GM21619 (cell line): ENCODE measurements around the gene MCM6.

Source experiments
- ATAC-seq: cut with Tn5 transposase; IDR thresholded peaks from one replicate; pipeline ENCODE4 v1.9.1; 2021; ENCODE audit not compliant: unreplicated experiment

The MCM6 gene

DNA sequence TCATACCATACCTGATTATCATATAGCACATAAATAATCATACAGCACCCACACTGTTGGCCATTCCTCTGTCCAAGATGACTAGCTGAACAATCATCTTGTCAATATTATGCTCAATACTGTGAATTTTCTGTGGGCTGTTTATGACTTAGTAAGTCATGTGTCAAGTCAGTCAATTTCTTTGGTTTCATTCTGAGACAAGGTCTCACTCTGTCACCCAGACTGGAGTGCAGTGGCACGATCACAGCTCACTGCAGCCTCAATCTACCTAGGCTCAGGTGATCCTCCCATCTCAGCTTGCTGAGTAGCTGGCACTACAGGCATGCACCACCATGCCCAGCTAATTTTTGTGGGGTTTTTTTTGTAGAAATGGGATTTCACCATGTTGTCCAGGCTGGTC is 5.7 kb downstream of the MCM6 start:
- ATAC-seq = peak; percentile 74

DNA sequence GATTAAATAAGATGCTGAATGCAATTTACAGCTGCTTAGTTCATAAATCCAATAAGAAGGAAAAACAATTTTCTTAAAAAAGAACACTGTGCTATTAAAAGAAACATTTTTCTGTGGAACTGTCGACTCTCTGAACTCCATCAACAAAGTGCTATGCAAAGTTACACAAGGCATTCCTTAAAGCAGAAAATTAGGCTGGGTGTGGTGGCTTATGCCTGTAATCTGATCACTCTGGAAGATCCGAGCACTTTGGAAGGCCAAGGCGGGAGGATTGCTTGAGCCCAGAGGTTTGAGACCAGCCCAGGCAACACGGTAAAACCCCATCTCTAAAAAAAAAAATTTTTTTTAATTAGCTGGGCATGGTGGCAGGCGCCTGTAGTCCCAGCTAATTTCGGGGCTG is 13.0 kb downstream of the MCM6 start:
- ATAC-seq = no peak

GRCh38 chr2:135862718-135863117 is 13.5 kb downstream of the MCM6 start:
- no peak for ATAC-seq

- ATAC-seq = no peak
These were observed 22.8 kb downstream of the MCM6 start for GRCh38 chr2:135853401-135853800.

- no peak for ATAC-seq
These were observed 24.4 kb downstream of the MCM6 start for GRCh38 chr2:135851858-135852257.

GRCh38 chr2:135850892-135851668 is 25.2 kb downstream of the MCM6 start:
- no peak for ATAC-seq

GRCh38 chr2:135849087-135849486 is 27.2 kb downstream of the MCM6 start:
- no peak for ATAC-seq

- ATAC-seq = no peak
These were observed 30.2 kb downstream of the MCM6 start for GRCh38 chr2:135845997-135846396.

GRCh38 chr2:135845257-135845656 is 31.0 kb downstream of the MCM6 start:
- ATAC-seq = no peak

DNA sequence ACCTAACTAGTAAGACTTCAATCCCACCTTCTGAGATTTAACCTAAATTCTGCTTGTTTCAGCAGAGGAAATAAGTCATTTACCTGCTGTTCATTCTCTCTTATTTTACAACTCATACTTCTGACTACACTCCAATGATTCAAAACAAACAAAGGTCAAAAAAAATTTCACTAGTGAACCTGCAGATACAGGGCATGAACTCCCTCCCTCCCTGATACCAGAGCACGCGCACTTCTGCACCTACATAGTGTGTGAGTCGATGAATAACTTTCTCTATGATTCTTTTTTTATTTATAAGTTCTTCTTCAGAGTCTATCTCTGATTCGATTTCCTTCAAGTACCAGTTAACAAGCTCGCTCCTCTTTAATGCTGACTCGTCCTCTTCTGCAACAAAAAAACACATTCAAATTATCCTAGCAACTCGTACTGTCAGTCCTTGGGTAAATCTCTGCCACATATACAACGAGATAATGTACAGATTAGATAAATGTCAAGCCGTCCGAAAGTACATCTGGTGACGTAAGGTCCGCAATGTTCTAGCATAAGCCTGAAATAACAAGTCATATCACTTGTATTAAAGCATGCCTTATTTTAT is 31.8 kb downstream of the MCM6 start:
- no peak for ATAC-seq

GRCh38 chr2:135843671-135844070 is 32.6 kb downstream of the MCM6 start:
- ATAC-seq = no peak

GRCh38 chr2:135840601-135841000 is 35.6 kb downstream of the MCM6 start:
- ATAC-seq = no peak

- ATAC-seq = no peak
These were observed 36.5 kb downstream of the MCM6 start for GRCh38 chr2:135839713-135840112.

DNA sequence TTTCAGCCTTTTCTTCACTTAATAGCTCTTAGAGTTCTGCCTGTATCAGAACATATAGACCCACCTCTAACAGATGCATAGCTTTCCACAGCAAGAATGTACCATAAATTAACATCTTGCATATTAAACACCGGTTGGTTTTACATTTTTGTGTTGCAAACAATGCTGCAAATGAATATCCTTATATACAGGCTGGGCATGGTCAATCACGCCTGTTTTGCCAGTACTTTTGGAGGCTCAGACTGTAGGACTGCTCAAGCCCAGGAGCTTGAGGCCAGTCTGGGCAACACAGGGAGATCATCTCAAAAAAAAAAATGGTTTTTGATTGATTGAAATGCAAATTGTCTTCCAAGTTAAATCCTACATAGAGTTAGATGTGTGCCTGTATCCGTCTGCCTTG is 37.7 kb downstream of the MCM6 start:
- no peak for ATAC-seq

DNA sequence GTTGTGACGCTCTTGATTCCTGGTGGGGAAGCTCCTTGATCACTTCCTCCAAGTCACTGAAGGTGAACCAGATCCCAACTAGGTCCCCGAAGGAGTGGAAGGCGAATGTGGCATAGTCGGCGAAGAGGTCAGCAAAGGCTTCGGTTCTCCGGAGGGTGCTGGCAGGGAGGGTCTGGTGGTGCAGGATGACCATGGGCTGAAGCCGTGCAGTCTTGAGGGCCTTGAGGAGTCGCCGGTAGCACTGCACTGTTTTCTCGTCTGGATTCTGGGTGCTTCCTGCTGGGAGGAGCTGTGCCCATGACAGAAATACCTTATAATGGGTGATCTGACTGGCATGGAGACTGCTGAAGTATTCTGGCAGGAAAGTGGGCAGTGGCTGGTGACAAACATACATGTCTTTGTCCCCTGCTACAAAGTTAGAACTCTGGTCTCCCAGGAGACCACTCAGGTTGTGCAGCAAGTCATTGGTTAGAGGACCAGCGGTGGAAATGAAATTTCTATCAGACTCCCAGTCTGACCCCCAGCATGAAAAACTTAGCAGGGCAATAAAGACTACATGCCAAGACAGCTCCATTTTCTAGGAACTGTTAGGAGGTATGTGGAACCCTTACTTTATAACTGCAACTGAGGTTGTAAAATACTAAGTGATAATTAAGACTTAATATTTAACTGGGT is 39.5 kb downstream of the MCM6 start, which contains the start of gene LCT:
Gene LCT, minus strand, starts transcription at position 589 of the 675 bp plus-strand sequence. Its CDS starts 15 bp downstream, at position 574.
- ATAC-seq = no peak

DNA sequence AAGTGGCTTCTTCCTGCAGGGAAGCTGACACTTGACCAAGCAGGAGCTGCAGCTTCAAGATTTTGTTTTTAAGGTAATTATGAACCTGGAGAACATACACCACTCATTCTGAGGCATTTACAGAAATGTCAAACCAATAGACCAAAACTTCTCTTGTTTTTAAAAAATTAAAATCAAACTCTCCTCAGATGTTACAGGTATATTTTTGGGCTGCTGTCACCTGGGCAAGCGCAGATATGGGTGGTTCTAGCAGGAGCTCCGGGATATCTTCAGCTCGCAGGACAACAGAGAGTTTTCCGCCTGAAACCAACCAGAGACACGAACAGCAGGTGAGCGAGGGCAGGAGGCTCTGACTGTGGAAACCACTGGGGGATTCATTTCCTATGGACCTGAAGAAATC is 43.4 kb downstream of the MCM6 start:
- ATAC-seq = no peak

DNA sequence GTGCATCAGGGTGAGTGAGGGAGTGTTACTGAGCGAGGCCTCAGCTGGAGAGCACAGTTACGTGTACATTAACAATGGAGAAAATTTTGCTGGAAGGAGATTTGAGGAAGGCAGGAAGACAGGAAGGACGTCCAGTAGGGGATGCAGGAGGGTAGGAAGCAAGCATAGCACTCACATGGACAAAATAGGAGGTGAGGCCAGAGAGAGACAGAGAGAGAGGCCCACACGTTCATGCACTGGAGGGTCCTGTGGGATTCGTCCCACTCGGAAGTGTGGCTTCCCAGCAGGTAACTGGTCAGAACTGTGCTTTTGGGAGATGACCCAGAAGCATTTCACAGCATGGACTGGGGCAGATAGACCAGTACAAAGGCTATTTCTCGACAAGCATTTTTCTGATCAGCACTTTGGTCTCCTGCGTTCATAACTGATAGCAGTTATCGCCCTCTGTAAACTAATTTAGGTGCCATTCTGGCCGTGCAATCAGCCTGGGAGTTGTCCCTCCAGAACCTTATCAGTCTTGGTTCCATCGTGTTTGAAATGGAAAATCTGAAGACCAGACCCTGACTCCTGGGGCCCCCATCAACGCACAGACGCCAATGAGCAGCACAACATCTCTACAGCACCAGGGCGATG is 44.9 kb downstream of the MCM6 start:
- ATAC-seq = no peak

GRCh38 chr2:135829378-135830135 is 46.7 kb downstream of the MCM6 start:
- no peak for ATAC-seq

- ATAC-seq = no peak
These were observed 49.7 kb downstream of the MCM6 start for GRCh38 chr2:135826544-135826943.

GRCh38 chr2:135825550-135826176 is 50.6 kb downstream of the MCM6 start:
- ATAC-seq = no peak
